Spleen (tissue), 7 donors: Measurements from ENCODE around the gene FTO.
"Not testable (repeated sequence)": the region's sequence is repeated elsewhere in the genome, so short reads cannot be mapped to it uniquely, and the experiment has no call there.

Source experiments
- POLR2A ChIP-seq, 3 donors: fragments of 450-650 bp; IDR thresholded peaks; one replicate each; pipeline ENCODE4 v1.5.1; 2017; ENCODE audit warnings: antibody characterized with exemption in 3 of 3, mild to moderate bottlenecking in 1 of 3
- POLR2AphosphoS5 ChIP-seq, 3 donors: sonication (generic); formaldehyde crosslinking; IDR thresholded peaks; one replicate each; pipeline ENCODE4 v1.5.1; 2017; ENCODE audit warnings: antibody characterized with exemption in 3 of 3
- TF ChIP-seq, protein P1 (sequence below), 11 experiments: fragments of 200-600 bp in 7 of 11; fragments of 450-650 bp in 4 of 11; sonication (generic) in 4 of 11; IDR thresholded peaks in 8 of 11; conservative IDR thresholded peaks in 3 of 11; 1 replicate in 7 of 11; 2 replicates in 4 of 11; pipeline versions ENCODE4 v1.4.0 to v1.8.0; 2016 to 2021; ENCODE audit warnings: antibody characterized with exemption in 11 of 11, inconsistent platforms in 4 of 11, mild to moderate bottlenecking in 1 of 11
- donor health status: DM: no; HTN: no; CAD: no; lungs with moderate emphysema.
- donor health status: DM: no; HTN: no; CAD: no.
- donor health status: DM: no; HTN: no; CAD: no.

DNA sequence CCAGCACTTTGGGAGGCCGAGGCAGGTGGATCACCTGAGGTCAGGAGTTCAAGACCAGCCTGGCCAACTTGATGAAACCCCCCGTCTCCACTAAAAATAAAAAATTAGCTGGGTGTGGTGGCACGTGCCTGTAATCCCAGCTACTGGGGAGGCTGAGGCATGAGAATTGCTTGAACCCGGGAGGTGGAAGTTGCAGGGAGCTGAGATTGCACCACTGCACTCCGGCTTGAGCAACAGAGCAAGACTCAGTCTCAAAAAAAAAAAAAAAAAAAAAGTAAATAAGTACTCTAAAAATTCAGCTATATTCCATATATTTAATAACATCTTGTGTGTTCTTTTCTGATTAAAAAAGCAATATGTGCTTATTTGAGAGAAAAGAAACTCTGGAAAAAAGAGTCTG is 142.6 kb downstream of the FTO start:
- TF ChIP-seq, protein P1, sequence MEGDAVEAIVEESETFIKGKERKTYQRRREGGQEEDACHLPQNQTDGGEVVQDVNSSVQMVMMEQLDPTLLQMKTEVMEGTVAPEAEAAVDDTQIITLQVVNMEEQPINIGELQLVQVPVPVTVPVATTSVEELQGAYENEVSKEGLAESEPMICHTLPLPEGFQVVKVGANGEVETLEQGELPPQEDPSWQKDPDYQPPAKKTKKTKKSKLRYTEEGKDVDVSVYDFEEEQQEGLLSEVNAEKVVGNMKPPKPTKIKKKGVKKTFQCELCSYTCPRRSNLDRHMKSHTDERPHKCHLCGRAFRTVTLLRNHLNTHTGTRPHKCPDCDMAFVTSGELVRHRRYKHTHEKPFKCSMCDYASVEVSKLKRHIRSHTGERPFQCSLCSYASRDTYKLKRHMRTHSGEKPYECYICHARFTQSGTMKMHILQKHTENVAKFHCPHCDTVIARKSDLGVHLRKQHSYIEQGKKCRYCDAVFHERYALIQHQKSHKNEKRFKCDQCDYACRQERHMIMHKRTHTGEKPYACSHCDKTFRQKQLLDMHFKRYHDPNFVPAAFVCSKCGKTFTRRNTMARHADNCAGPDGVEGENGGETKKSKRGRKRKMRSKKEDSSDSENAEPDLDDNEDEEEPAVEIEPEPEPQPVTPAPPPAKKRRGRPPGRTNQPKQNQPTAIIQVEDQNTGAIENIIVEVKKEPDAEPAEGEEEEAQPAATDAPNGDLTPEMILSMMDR (IDR thresholded peaks at IDR 0.05 in 8 of 11, conservative IDR thresholded peaks at IDR 0.05 in 3 of 11): not testable (repeated sequence)
- not testable (repeated sequence) for TF ChIP-seq POLR2AphosphoS5, POLR2A (IDR thresholded peaks at IDR 0.05)
